ENCODE measurements around the gene SLC22A23. TPM values are rescaled to one million over a fixed set of nuclear protein-coding genes. Genes with fewer than 3 reads are reported as not detected.

Gene SLC22A23
- total RNA-seq, 1 donor from 2014 or later = 19.2 TPM

DNA sequence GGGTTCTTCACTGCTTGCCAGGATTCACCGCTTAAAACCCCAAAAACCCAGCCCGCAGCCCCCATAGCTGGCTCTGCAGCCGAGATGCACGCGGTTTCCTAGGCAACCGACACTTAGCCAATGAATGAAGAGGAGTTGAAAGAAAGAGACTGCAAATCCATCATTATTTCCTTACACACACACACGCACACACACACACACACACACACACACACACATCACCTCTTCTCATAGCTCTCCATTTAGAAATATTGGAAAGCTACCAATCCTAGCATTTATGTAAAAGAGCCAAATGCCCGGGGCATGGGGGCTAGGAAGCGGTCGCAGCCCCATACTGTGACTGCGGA lies 226.0 kb downstream of the SLC22A23 start:
- Histone ChIP-seq H3K27me3 (peaks cover 86% of the 10 kb centered on the region), H3K9me3 (no peaks in the 10 kb centered on the region), H3K36me3 (no peaks in the 10 kb centered on the region), H3K4me3 (peak overlapping the region; percentile 52), H3K4me1 (peaks cover 43% of the 10 kb centered on the region), H3K27ac (no peak overlapping the region)
- DNase-seq (no peak), ATAC-seq (no peak)
- intact Hi-C loops (cut with DNase I) = no loop called here
- TF ChIP-seq, protein P1, sequence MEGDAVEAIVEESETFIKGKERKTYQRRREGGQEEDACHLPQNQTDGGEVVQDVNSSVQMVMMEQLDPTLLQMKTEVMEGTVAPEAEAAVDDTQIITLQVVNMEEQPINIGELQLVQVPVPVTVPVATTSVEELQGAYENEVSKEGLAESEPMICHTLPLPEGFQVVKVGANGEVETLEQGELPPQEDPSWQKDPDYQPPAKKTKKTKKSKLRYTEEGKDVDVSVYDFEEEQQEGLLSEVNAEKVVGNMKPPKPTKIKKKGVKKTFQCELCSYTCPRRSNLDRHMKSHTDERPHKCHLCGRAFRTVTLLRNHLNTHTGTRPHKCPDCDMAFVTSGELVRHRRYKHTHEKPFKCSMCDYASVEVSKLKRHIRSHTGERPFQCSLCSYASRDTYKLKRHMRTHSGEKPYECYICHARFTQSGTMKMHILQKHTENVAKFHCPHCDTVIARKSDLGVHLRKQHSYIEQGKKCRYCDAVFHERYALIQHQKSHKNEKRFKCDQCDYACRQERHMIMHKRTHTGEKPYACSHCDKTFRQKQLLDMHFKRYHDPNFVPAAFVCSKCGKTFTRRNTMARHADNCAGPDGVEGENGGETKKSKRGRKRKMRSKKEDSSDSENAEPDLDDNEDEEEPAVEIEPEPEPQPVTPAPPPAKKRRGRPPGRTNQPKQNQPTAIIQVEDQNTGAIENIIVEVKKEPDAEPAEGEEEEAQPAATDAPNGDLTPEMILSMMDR (IDR thresholded peaks at IDR 0.05) = no peak

DNA sequence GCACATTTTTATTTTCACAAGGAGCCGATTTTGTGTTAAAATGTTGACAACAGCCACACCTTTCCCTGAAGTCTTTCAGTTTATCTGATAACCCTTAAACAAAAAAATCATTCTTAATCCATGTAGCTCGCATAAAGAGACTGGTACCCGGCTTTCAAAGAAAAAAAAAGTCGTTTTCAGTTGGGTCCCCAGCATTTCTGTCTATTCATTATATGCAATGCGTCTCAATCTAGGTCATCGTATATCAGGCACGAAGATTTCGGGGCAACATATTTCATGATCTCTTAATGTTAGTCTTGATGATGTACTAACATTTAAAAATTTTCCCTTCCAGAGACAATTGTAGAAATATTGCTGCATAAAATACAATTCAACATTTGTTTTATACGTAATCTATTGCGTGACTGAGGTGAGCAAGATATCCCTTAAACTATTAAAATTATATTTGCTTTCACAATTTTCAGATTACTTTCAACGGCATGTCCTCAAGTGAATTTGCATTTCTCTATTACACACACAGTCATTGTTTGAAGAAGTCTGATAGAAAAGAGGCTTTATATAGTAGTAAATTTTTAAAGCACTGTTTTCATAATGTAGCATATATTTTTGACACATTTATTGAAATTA lies 226.5 kb downstream of the SLC22A23 start:
- H3K9me3 ChIP-seq = no peaks in the 10 kb centered on the region
- no peak for DNase-seq
- no peaks in the 10 kb centered on the region for H3K36me3 ChIP-seq
- peaks cover 86% of the 10 kb centered on the region for H3K27me3 ChIP-seq
- peaks cover 43% of the 10 kb centered on the region for H3K4me1 ChIP-seq
- intact Hi-C loops (cut with DNase I) = no loop called here
- H3K27ac ChIP-seq = no peak overlapping the region
- no peak overlapping the region for H3K4me3 ChIP-seq
- TF ChIP-seq, protein P1 (IDR thresholded peaks at IDR 0.05) = no peak
- ATAC-seq = no peak

DNA sequence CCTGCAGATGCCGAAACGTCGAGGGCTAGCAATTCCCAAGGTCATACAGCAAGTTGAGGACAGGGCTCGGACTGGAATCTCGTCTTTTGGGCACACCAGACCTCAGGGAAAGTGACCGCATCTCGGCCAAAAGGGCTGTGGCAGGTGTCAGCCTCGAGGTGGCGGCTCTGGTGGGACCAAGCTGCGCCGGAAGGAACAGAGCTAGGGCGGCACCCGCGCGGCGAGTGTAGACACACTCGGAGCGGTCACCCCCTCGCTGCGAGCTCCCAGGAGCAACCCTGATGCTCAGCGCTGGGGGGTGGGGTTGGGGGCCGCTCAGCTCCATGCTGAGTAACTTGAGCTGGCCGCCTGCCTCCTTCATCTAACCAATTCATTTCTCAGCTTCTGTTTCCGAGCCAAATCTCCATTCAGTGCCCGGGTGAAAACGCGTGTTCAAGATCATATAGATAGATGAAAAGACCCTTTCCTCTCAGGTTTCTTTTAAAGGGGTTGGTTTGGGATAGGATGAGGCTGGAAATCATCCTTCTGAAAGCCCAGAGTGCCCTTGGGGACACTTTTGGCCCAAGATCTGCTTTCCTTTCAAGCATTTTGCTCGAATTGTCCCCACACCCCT lies 227.2 kb downstream of the SLC22A23 start:
- H3K27me3 ChIP-seq = peaks cover 79% of the 10 kb centered on the region
- intact Hi-C loops (cut with DNase I) = no loop called here
- no peak for DNase-seq

DNA sequence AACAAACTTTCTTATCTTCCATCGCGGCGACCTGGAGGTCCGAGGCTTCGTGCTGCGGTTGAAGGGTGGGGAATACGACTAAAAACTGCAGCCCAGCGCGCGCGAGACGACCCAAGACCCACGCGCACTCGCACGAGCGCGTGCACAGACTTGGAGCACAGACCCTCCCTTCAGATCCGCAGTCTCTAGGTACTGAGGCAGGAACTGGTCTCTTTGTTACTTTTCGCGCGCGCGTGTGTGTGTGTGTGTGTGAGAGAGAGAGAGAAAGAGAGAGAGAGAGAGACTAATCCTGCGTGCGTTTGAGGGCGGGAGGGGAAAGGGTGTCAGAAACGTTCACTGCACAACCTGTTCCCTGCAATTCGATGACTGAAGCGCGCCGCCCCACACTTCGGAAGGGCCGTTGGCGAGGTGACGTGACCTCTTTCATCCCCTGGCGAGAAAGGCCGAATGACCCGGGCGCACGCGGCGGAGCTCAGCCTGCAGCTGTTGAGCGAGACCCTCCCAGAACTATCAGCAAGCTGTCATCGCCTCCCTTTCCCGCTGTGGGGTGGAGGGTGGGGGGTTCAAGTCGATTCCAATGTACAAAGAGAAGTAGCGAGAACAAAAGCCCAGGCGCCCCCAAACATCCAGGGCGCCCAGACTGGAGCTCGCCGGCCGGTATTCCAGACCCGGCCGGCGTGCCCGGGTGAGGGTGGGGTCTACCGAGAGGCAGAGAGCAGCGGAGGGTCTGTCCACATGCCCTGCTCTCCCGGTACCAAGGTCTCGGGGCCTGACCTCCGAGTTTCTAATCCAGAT lies 227.9 kb downstream of the SLC22A23 start:
- H3K9me3 ChIP-seq = no peaks in the 10 kb centered on the region
- H3K27me3 ChIP-seq = peaks cover 73% of the 10 kb centered on the region
- peak overlapping the region; percentile 25 for H3K4me3 ChIP-seq
- DNase-seq (peak; percentile 69), ATAC-seq (no peak)
- no peak overlapping the region for H3K27ac ChIP-seq
- intact Hi-C loops (cut with DNase I) = no loop called here
- peaks cover 43% of the 10 kb centered on the region for H3K4me1 ChIP-seq
- TF ChIP-seq, protein P1 (IDR thresholded peaks at IDR 0.05) = no peak
- H3K36me3 ChIP-seq = no peaks in the 10 kb centered on the region

More for the DNA sequence above, 227.2 kb downstream of the SLC22A23 start:
- H3K4me1 ChIP-seq = peaks cover 43% of the 10 kb centered on the region
- H3K36me3 ChIP-seq = no peaks in the 10 kb centered on the region
- H3K9me3 ChIP-seq = no peaks in the 10 kb centered on the region
- TF ChIP-seq, protein P1 (IDR thresholded peaks at IDR 0.05) = no peak
- no peak overlapping the region for H3K4me3 ChIP-seq
- no peak overlapping the region for H3K27ac ChIP-seq
- no peak for ATAC-seq

DNA sequence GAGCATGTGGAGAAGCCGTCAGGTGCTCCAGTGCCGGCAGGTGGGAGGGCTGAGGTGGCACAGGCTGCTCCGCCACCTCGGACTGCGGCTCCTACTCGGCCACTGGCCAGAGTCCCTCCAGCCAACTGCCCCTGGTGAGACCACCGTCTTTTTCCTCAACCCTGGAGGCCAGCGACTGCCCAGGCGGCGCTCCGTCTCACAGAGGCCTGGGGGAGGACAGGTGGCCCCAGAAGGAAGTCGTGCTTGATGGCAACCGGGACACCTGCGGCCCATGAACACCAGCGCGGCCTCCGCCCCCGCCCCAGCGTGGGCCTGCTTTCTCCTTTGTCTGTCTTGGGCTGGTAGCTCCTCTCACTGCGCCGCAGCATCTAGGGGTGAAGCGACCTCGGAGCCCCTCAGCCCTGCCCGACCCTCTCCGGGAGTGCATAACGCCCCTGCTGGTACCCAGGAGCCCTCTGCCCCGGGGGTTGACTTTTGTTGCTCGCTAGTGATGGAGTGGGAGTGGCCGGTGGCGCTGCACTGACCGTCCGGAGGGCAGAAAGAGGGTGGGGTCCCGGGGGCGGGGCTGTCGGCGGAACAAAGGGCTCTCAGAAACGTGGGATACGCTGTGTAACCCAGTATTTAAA lies 228.7 kb downstream of the SLC22A23 start:
- ATAC-seq = no peak
- Histone ChIP-seq H3K9me3 (no peaks in the 10 kb centered on the region), H3K36me3 (no peaks in the 10 kb centered on the region), H3K27ac (no peak overlapping the region), H3K4me3 (peak overlapping the region; percentile 25), H3K27me3 (peaks cover 66% of the 10 kb centered on the region), H3K4me1 (peaks cover 43% of the 10 kb centered on the region)
- no peak for DNase-seq
- intact Hi-C loops (cut with DNase I) = no loop called here
- TF ChIP-seq, protein P1 (IDR thresholded peaks at IDR 0.05) = no peak
